IMR-90 (cell line): ENCODE measurements around the gene MED6. TPM values are rescaled to one million over a fixed set of nuclear protein-coding genes. Genes with fewer than 3 reads are reported as not detected.

ENCODE experiments used
- ATAC-seq: fragments of 200-7000 bp; cut with Tn5 transposase; 2 replicates; pipeline ENCODE4 v1.9.1; 2020; ENCODE audit warnings: low read depth, mild to moderate bottlenecking, moderate library complexity
- BruUV-seq: library from RNA; stranded (reverse); fragments of 400-500 nt; replicated peaks from 2 replicates; lab custom pipeline; 2021; lab: Mats Ljungman, UMichigan
- CTCF ChIA-PET: fragments of 300-600 bp; formaldehyde crosslinking; extraction: SDS; loops from one replicate; lab custom pipeline; 2021; ENCODE audit warnings: antibody characterized with exemption; lab: Yijun Ruan, JAX
- POLR2A ChIA-PET: fragments of 300-600 bp; sonication (Branson Sonifier 250); formaldehyde crosslinking; loops from one replicate; lab custom pipeline; 2022; ENCODE audit warnings: antibody characterized with exemption; ENCODE audit not compliant: unreplicated experiment; lab: Charles Lee
- DNase-seq: peaks from one replicate; pipeline ENCODE4 v3.0.0; 2013
- H2AFZ ChIP-seq: replicated peaks from 2 replicates; pipeline ENCODE3; 2013; ENCODE audit warnings: low read length, mild to moderate bottlenecking; ENCODE audit not compliant: poor library complexity
- H2AK5ac ChIP-seq: 2 replicates; pipeline ENCODE4 v1.6.1; 2013; ENCODE audit warnings: low read depth, low read length, inconsistent platforms
- H2AK9ac ChIP-seq: replicated peaks from 2 replicates; pipeline ENCODE3; 2013; ENCODE audit warnings: mild to moderate bottlenecking, low read depth, low read length, moderate library complexity; ENCODE audit not compliant: poor library complexity
- H2BK120ac ChIP-seq: 2 replicates; pipeline ENCODE4 v1.6.1; 2013; ENCODE audit warnings: low read depth, low read length, inconsistent platforms
- H2BK15ac ChIP-seq: 3 replicates; pipeline ENCODE4 v1.6.1; 2013; ENCODE audit warnings: low read depth, low read length, inconsistent platforms
- H2BK20ac ChIP-seq: 2 replicates; pipeline ENCODE4 v1.6.1; 2013; ENCODE audit warnings: low read depth, mild to moderate bottlenecking, inconsistent platforms, low read length, moderate library complexity
- H2BK5ac ChIP-seq: 2 replicates; pipeline ENCODE4 v1.6.1; 2013; ENCODE audit warnings: mild to moderate bottlenecking, low read depth, low read length, inconsistent platforms; ENCODE audit not compliant: poor library complexity, severe bottlenecking
- H3K14ac ChIP-seq: replicated peaks from 2 replicates; pipeline ENCODE4 v1.6.1; 2013; ENCODE audit warnings: low read depth, low read length, inconsistent platforms
- H3K18ac ChIP-seq: 2 replicates; pipeline ENCODE4 v1.6.1; 2013; ENCODE audit warnings: low read depth, low read length, control low read depth
- H3K23ac ChIP-seq: 2 replicates; pipeline ENCODE4 v1.6.1; 2013; ENCODE audit warnings: low read depth, low read length, inconsistent platforms
- H3K27ac ChIP-seq: 2 replicates; pipeline ENCODE4 v1.5.1; 2013; ENCODE audit warnings: mild to moderate bottlenecking, control low read depth, low read length; ENCODE audit not compliant: insufficient read depth
- H3K27me3 ChIP-seq: 2 replicates; pipeline ENCODE4 v1.6.1; 2013; ENCODE audit warnings: low read length; ENCODE audit not compliant: control insufficient read depth, insufficient read depth
- H3K36me3 ChIP-seq: 2 replicates; pipeline ENCODE4 v1.6.1; 2013; ENCODE audit warnings: low read length, mixed read lengths; ENCODE audit not compliant: control insufficient read depth, insufficient read depth
- H3K4ac ChIP-seq: 2 replicates; pipeline ENCODE4 v1.6.1; 2013; ENCODE audit warnings: low read depth, low read length, inconsistent platforms
- H3K4me1 ChIP-seq: 2 replicates; pipeline ENCODE4 v1.6.1; 2013; ENCODE audit warnings: low read length, mixed read lengths; ENCODE audit not compliant: control insufficient read depth, insufficient read depth
- H3K4me2 ChIP-seq: 2 replicates; pipeline ENCODE4 v1.6.1; 2013; ENCODE audit warnings: low read depth, mild to moderate bottlenecking, control low read depth, low read length, moderate library complexity
- H3K4me3 ChIP-seq: 2 replicates; pipeline ENCODE4 v1.5.1; 2013; ENCODE audit warnings: low read depth, mild to moderate bottlenecking, control low read depth, low read length, moderate library complexity; ENCODE audit not compliant: insufficient read depth
- H3K56ac ChIP-seq: 2 replicates; pipeline ENCODE4 v1.6.1; 2013; ENCODE audit warnings: low read length, inconsistent platforms; ENCODE audit not compliant: insufficient read depth; ENCODE audit errors: extremely low read depth
- H3K79me1 ChIP-seq, 2 experiments: 2 replicates each; pipeline ENCODE4 v1.6.1; 2013; ENCODE audit warnings: low read length in 2 of 2, inconsistent platforms in 1 of 2, low read depth in 1 of 2
- H3K9ac ChIP-seq: 2 replicates; pipeline ENCODE4 v1.6.1; 2013; ENCODE audit warnings: low read depth, low read length, control low read depth
- H3K9me1 ChIP-seq: 2 replicates; pipeline ENCODE4 v1.6.1; 2013; ENCODE audit warnings: low read length, inconsistent platforms; ENCODE audit not compliant: insufficient read depth
- H3K9me3 ChIP-seq: 2 replicates; pipeline ENCODE4 v1.6.1; 2013; ENCODE audit warnings: low read length; ENCODE audit not compliant: control insufficient read depth, insufficient read depth
- H4K20me1 ChIP-seq: 2 replicates; pipeline ENCODE4 v1.6.1; 2013; ENCODE audit warnings: low read length, inconsistent platforms; ENCODE audit not compliant: insufficient read depth
- H4K5ac ChIP-seq: 2 replicates; pipeline ENCODE4 v1.6.1; 2013; ENCODE audit warnings: mild to moderate bottlenecking, low read depth, low read length, control low read depth
- H4K8ac ChIP-seq, 2 experiments: 2 replicates each; pipeline ENCODE4 v1.6.1; 2013; ENCODE audit warnings: low read depth in 2 of 2, low read length in 2 of 2, control low read depth in 1 of 2, inconsistent platforms in 1 of 2
- H4K91ac ChIP-seq: 2 replicates; pipeline ENCODE4 v1.6.1; 2013; ENCODE audit warnings: low read depth, low read length, inconsistent platforms; ENCODE audit not compliant: insufficient read depth
- BHLHE40 ChIP-seq: fragments of 150-350 bp; IDR thresholded peaks from 2 replicates; pipeline ENCODE4 v1.6.1; 2016; ENCODE audit warnings: mild to moderate bottlenecking, low read depth, low read length
- CHD1 ChIP-seq: IDR thresholded peaks from 2 replicates; pipeline ENCODE4 v1.6.1; 2012; ENCODE audit warnings: low read depth, low read length, improper control_type of control experiment
- ELK1 ChIP-seq: fragments of 150-350 bp; IDR thresholded peaks from 2 replicates; pipeline ENCODE4 v1.6.1; 2016; ENCODE audit warnings: low read depth, mild to moderate bottlenecking, low read length, moderate library complexity, borderline replicate concordance
- FOS ChIP-seq: fragments of 150-350 bp; IDR thresholded peaks from 2 replicates; pipeline ENCODE4 v1.6.1; 2016; ENCODE audit warnings: low read depth, low read length
- NFE2L2 ChIP-seq: fragments of 150-350 bp; IDR thresholded peaks from 2 replicates; pipeline ENCODE4 v1.6.1; 2016; ENCODE audit warnings: low read depth, mild to moderate bottlenecking, low read length
- POLR2A ChIP-seq: IDR thresholded peaks from 2 replicates; pipeline ENCODE4 v1.6.1; 2012; ENCODE audit warnings: mild to moderate bottlenecking, low read depth, low read length
- RAD21 ChIP-seq: IDR thresholded peaks from 2 replicates; pipeline ENCODE4 v1.6.1; 2012; ENCODE audit warnings: low read length, improper control_type of control experiment
- RCOR1 ChIP-seq: IDR thresholded peaks from 2 replicates; pipeline ENCODE4 v1.6.1; 2012; ENCODE audit warnings: mild to moderate bottlenecking, low read length, improper control_type of control experiment; ENCODE audit not compliant: insufficient replicate concordance
- RFX5 ChIP-seq: IDR thresholded peaks from 2 replicates; pipeline ENCODE4 v1.8.0; 2012; ENCODE audit warnings: low read depth, mild to moderate bottlenecking, low read length, moderate library complexity
- USF2 ChIP-seq: fragments of 150-350 bp; IDR thresholded peaks from 2 replicates; pipeline ENCODE4 v1.6.1; 2017; ENCODE audit warnings: mild to moderate bottlenecking, antibody characterized with exemption, low read length, low read depth
- WGBS, 2 experiments: methylation state at CpG; one replicate each; pipeline versions ENCODE4 v1.1.5 to v1.1.7; 2013; ENCODE audit warnings: missing lambda C conversion rate in 2 of 2; ENCODE audit not compliant: insufficient read length in 1 of 2; ENCODE audit errors: extremely low coverage in 2 of 2; 5-methylcytosine and 5-hydroxymethylcytosine counted together
- dilution Hi-C: fragments of 300-500 bp; cut with HindIII; formaldehyde crosslinking; loops from one replicate; pipeline ENCODE4 v1.14.3; 2018; ENCODE audit warnings: low sequenced_read_pairs; ENCODE audit not compliant: unreplicated experiment
- in situ Hi-C: fragments of 300-500 bp; cut with MboI; formaldehyde crosslinking; loops from 3 replicates; pipeline ENCODE4 v1.14.3; 2019; ENCODE audit warnings: low sequenced_read_pairs, inconsistent platforms, mixed read lengths
- intact Hi-C: fragments of 100-400 bp; cut with micrococcal nuclease; formaldehyde crosslinking; loops from 2 replicates; pipeline ENCODE4 v1.10.0; 2022
- polyA plus RNA-seq, 3 experiments: library from polyadenylated mRNA; depleted of rRNA; stranded (reverse); fragments of >200 nt; gene quantifications; 2 replicates each; pipeline ENCODE4 v1.2.3, GENCODE V29; 2012; ENCODE audit warnings: low replicate concordance in 1 of 3
- total RNA-seq: library from RNA; depleted of rRNA; stranded (reverse); fragments of >200 nt; gene quantifications from 2 replicates; pipeline ENCODE4 v1.2.3, GENCODE V29; 2012
- TF ChIP-seq, protein P1 (sequence below): conservative IDR thresholded peaks from 2 replicates; pipeline ENCODE4 v1.5.1; 2012; ENCODE audit warnings: mild to moderate bottlenecking, low read depth, low read length, improper control_type of control experiment

MED6 gene
- total and polyA plus RNA-seq, 2 of the 4 experiments (the other 2 are of a cell fraction), result 24.3 to 31.5 TPM

DNA sequence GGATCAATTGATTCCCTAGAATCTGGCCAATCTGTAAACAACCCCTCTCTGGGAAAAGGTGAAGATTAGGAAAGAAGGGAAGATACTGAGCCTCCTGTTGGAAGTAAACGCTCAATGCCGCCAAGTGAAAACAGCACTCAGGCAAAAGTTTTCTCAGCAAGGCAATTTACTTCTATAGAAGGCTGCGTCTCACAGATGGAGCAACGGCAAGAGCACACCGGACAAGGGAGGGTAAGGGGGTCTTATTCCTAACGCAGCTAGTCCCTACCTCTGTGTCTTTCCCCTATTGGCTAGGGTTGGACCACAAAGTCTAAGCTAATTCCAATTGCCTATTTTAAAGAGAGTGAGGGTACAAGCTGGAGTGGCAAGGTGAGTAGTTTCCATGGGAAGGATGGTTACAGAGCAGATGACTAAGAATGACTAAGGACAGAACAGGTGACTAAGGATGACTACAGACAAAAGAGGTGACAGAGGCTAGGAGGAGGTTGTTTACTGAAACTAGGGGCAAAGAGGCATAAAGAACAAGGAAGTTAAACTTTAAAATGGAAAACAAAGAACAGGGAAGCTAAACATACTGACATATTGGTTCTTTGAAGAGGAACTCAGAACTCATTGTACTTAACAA lies 35.6 kb upstream of the MED6 start:
- Histone ChIP-seq H3K27me3 (peaks cover 14% of the 10 kb centered on the region), H3K9me3 (0 out of 2 replicates have a peak, but pooled peaks cover 1% of the 10 kb centered on the region), H4K20me1 (no peaks in the 10 kb centered on the region), H3K4ac (no peak overlapping the region), H3K36me3 (no peaks in the 10 kb centered on the region), H3K23ac (no peak overlapping the region), H3K18ac (no peak overlapping the region), H3K79me1 (no peaks in the 10 kb centered on the region), H3K27ac (no peak overlapping the region), H3K4me3 (no peak overlapping the region), H3K9me1 (peaks cover 3% of the 10 kb centered on the region; the same call in 1 of the 2 replicates), H3K9ac (no peak overlapping the region), H2AK9ac (no peak overlapping the region), H2AK5ac (no peak overlapping the region), H3K56ac (no peak overlapping the region), H2BK20ac (no peak overlapping the region), H2AFZ (no peak overlapping the region), H3K14ac (no peak overlapping the region), H2BK120ac (no peak overlapping the region), H4K5ac (no peak overlapping the region), H3K4me2 (no peak overlapping the region), H4K8ac (no peak overlapping the region), H4K91ac (no peak overlapping the region), H3K4me1 (no peaks in the 10 kb centered on the region), H2BK15ac (no peak overlapping the region), H2BK5ac (no peak overlapping the region)
- TF ChIP-seq RCOR1 (no peak), BHLHE40 (no peak), NFE2L2 (no peak), RFX5 (no peak), POLR2A (no peak), USF2 (no peak), RAD21 (no peak), ELK1 (no peak), CHD1 (no peak), FOS (no peak)
- TF ChIP-seq, protein P1, sequence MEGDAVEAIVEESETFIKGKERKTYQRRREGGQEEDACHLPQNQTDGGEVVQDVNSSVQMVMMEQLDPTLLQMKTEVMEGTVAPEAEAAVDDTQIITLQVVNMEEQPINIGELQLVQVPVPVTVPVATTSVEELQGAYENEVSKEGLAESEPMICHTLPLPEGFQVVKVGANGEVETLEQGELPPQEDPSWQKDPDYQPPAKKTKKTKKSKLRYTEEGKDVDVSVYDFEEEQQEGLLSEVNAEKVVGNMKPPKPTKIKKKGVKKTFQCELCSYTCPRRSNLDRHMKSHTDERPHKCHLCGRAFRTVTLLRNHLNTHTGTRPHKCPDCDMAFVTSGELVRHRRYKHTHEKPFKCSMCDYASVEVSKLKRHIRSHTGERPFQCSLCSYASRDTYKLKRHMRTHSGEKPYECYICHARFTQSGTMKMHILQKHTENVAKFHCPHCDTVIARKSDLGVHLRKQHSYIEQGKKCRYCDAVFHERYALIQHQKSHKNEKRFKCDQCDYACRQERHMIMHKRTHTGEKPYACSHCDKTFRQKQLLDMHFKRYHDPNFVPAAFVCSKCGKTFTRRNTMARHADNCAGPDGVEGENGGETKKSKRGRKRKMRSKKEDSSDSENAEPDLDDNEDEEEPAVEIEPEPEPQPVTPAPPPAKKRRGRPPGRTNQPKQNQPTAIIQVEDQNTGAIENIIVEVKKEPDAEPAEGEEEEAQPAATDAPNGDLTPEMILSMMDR, result no peak
- no TSS peak for BruUV-seq
- CTCF ChIA-PET, result no interaction called here
- POLR2A ChIA-PET, result no interaction called here
- no peak for ATAC-seq
- intact Hi-C loops, result no loop called here
- in situ Hi-C loops, result no loop called here
- WGBS, 2 experiments, result no CpG with 5 or more reads among the region's 6 CpGs
- dilution Hi-C loops, result no loop called here
- DNase-seq, result no peak
